Stimulated activated CD8-positive, alpha-beta memory T cell treated with anti-CD3 and anti-CD28 coated beads, Interleukin-15, amount 100 ng/mL, for 48 hours (primary cell): Measurements from ENCODE around the gene REV1.
"Not testable (repeated sequence)": the region's sequence is repeated elsewhere in the genome, so short reads cannot be mapped to it uniquely, and the experiment has no call there.

ENCODE experiments used
- DNase-seq, 2 donors: peaks; one replicate each; pipeline ENCODE4 v3.0.0-alpha.2; 2020; ENCODE audit warnings: low read depth in 2 of 2

The REV1 gene

DNA sequence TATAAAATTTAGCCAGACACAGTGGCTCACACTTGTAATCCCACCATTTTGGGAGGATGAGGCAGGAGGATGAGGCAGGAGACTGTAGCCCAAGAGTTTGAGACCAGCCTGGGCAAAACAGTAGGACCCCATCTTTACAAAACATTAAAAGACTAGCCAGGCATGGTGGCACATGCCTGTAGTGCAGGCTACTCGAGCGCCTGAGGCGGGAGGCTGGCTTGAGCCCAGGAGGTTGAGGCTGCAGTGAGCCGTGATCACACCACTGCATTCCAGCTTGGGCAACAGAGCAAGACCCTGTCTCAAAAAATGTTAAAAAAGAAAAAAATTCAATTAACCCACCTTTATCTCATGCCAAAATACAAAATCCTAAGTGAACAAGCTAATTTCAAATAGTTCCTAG is 4.0 kb downstream of the REV1 start:
- DNase-seq = no peak

DNA sequence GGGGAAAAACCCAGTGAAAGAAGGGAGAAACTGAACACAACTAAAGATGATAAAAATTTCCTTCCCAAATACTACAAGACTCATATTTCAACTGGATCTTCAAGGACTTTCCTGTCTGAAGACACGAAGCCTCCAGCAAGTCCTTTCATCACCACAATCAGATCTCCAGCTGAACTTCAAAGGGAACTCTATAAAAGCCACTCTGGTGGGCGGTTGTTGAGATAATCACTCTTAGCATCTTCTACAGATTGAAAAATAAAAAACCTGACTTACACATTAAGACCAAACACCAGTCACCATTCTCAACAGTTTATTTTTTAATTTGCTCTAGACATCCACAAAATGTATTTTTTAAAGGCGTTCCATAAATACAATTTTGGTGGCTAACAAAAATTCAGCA is 4.4 kb downstream of the REV1 start:
- DNase-seq = no peak

DNA sequence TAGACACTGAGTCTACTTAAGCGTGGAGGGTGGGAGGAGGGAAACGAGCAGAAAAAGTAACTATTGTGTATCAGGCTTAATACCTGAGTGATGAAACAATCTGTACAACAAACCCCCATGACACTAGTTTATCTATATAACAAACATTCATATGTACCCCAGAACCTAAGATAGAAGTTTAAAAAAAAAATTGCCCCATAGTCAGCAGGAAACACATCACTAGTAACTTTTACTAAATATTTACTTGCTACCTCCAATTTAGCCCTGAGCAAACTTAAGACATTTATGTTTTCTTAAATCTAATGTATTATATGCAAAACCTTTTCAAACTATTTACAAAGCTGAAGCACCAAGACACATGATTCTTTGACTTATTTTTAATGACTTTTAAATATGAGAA is 5.6 kb downstream of the REV1 start:
- no peak for DNase-seq

DNA sequence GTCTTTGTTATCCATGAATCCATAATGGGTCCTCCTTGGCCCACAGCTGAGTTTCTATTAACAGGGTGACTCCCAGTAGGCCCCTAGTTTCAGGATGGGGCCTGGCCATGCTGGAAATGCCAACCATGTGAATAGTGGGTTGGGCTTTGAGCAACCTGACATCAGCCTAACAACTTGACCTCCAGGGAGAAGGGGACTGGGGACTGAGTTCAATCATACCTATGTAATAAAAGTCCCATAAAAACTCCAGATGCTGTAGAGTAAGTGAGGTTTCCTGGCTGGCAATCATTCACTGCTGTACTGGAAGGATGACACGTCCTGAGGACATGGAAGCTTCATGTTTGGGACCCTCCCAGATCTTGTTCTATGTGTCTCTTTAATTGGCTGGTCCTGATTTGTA is 7.9 kb downstream of the REV1 start:
- no peak for DNase-seq

DNA sequence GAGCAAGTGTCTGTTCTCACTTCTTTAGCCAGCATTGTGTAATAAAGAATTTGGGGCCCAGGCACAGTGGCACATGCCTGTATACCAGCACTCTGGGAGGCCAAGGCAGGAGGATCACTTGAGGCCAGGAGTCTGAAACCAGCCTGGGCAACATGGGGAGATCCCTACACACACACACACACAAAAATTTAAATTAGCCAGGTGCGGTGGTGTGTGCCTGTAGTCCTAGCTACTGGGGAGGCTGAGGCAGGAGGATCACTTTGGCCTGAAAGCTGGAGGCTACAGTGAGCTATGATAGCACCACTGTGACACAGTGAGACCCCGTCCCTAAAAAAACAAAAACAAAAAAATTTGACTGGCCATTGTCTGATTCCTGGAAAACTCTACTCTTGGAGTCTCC is 8.3 kb downstream of the REV1 start:
- DNase-seq = no peak

DNA sequence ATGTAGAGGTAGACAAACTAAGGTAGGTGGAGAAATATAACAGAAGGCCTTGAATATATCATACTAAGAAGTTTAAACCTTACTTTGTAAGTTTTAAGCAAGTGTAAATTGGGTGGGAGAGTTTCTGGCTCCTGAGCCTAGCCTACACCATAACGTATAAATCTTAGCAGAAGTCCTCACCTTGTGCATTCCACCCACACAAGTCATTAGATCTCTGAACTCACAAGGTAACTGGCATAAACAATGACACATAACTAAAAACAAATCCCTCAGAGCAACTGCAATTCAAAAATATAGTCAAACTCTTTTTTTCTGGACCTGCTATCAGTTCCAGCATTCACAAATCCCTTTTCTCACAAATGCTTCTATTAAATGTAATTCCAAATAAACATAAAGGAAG is 9.4 kb downstream of the REV1 start:
- no peak for DNase-seq

DNA sequence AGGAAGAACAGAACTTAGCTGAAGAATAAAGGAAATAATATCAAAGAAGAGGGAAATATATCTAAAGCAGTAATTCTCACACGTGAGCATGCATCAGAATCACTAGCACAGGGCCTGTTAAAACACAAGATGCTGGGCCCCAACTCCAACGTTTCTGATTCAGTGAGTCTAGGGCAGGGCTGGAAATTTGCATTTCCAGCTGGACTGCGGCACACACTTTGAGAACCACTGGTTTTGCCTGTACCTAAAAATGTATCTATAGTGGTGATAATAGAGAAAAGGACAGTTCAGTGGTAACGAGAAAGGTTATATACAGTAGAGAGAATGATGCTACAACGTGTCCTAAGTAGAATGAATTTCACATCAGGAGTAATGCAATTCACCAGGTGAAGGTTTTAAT is 11.2 kb downstream of the REV1 start:
- no peak for DNase-seq

DNA sequence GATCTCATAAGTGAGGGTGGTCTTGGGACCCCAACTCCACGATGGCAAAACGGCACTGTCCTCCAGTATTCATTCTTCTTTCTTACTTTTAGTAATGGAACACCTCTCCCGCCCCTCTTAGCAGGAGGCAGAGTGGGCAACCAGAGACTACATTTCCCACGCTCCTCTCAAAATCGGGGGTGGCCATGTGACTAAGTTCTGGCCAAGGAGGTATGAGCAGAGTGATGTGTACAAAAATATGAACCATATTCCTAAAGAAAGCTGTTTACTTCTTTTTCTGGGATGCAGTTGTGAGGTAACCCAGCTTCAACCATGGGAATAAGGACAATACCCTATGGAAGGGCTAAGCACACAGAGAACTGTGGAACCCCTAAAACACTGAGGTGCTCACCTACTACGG is 12.8 kb downstream of the REV1 start:
- no peak for DNase-seq

DNA sequence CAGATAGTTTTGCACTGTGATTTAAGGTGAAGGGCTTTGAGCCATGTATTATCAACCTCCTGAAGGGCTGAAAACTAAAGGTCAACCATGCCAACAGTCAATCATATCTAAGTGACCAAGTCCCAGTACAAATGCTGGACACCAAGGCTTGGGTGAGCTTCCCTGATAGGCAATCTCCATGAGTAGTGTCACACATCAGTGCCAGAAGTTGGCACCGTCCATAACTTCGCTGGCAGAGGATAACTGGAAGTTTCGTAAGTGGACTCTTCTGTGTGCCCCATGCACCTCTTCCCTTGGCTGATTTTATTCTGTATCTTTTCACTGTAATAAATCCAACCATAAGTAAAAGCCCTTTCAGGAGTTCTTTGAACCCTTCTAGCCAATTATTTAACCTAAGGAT is 13.2 kb downstream of the REV1 start:
- DNase-seq = no peak

DNA sequence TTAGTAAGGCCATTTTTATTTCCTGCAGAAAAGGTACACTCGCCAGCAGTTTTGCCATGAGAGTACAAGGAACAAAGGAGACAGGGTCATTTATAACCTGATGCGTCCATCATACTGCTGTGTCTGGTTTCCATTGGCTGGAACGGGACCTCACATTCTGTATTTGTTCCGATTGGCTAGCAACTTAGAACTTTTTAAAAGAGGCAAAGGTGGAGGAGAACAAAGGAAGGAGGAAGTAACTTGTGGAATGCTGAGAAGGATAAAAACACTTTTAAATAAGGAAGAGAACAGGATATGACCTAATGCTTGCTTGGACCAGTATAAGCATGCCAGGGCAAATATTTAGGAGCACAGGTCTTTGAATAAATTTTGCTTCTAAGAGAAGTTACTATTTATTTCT is 14.7 kb downstream of the REV1 start:
- DNase-seq = not testable (repeated sequence)

DNA sequence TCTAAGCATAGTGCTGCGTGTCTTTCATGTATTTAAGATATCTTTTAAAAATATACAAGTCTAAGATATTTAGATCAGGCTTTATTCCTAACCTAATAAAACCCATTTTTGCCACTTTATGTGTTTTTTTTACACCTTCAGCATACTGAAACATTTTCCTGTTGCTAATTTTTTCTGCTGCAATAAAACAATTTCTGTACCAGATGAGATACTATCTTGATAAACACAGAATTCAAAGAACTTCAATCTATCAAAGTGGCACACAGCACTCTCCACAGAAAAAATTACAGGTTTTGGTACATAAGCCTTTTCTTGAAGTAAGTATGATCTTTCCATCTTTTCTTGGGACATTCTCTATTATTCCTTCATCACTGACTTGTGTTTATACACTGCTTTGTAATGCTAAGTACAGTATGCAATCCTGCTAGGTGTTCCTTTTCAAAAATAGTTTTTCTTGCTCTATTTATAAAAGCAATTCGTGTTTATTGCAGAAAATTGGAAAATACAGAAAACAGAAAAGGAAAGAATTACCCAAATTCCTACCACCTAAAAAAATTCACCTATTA is 16.2 kb downstream of the REV1 start:
- DNase-seq = no peak

DNA sequence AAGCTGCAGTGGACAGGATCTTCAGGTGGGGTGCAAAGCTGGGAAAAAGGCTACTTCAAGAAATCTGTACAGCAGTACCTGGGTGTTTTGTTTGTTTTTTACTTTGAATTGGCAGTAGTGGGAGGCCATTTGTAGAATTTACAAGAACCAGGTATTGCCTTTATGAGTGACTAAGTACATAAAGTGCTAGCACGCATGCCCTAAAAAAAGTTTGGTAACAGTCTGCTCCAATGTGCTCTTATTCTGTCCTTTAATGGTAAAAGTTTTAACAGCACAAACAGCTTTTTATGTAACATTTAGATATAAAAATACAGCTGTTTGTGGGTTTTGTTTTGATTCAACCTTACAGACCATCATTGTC is 17.2 kb downstream of the REV1 start:
- no peak for DNase-seq

DNA sequence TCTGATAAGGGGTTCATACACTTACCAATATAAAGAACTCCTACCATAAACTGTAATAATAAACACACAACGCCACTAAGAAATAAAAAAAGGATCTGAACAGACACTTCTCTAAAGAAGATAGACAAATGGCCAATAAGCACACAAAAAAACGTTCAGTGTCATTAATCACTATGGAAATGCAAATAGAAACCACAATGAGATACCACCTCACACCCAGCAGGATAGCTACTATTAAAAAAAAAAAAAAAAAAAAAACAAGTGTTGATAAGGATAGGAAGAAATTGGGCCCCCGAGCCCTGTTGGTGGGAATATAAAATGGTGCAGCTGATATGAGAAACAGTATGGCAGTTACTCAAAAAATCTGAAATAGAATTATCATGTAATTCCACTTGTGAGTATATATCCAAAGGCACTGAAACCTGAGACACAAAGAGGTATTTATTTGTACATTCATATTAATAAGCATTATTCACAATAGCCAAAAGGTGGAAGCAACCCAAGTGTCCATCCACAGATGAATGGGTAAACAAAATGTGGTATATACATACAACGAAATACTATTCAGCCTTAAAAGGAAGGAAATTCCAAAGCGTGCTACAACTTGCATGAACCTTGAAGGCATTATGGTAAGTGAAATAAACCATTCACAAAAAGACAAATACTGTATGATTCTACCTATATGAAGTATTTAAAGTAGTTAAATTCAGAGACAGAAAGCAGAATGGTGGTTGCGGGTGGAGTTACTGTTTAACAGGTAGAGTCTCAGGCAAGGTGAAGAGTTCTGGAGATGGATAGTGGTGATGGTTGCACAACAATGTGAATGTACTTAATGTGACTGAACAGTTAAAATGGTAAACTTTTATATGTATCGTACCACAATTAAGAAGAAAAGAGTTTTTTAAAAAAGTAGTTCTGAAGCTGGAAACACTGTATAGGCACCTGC is 17.9 kb downstream of the REV1 start:
- DNase-seq = no peak

DNA sequence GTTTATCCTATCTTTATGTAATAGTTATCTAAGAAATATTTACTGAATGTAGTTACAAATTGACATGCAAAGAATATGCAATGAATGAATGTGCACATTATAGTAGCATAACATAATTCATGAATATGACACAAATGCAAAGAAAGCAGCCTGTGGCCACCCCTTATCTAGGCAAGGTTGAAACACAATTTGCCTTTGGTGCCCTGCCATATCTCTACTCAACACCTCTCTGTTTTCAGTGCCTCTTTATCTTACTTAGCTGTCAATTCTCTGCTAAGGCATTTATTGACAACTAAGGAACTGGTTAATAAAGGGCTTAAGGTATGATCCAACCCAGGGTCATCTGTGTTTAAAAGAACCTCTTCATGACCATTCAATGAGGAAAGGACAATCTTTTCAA is 18.9 kb downstream of the REV1 start:
- DNase-seq = no peak

DNA sequence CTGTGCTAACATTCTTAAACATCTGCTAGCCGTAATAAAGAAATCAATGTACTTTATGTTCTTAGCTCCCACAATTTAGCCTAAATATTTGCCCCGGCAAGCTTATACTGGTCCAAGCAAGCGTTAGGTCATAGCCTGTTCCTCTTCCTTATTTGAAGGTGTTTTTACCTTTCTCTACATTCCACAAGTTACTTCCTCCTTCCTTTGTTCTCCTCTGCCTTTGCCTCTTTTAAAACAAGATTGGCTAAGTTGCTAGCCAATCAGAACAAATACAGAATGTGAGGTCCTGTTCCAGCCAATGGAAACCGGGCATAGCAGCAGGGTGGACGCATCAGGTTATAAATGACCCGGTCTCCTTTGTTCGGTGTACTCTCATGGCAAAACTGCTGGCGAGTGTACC is 19.4 kb downstream of the REV1 start:
- DNase-seq = not testable (repeated sequence)

DNA sequence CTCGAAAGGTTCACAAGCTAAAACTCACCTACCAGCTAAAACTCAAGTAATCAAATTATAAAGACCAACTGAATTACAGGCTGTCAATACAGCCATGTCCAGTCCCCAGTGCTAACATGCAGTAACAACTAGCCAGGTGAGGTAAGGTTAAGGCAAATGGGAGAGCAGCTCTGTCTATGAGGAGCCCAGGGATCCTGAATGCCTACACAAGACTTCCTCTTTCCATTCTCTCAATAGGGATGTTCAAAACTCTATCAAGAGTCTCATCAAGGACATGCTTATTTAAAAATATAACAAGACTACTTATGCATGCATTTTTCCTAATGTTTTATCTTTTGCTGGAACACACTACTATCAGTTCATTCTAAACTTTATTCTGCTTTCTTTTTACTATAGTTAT is 20.4 kb downstream of the REV1 start:
- DNase-seq = no peak

DNA sequence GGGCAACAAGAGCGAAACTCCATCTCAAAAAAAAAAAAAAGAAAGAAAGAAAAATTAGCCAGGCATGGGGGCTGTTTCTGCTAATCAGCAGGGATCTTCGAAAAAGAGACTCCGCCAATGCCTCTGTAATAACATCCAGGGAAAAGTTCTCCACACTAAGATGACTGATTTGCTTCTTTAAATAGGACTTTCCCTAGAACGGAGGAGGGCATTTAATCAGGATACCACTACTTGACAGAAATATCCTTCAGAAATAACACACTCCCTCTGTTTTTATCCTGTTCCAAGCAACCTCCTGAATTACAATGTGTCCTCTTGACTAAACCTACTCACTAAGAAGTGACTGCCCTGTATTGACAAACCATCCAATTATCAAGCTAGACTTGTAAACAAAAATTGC is 21.7 kb downstream of the REV1 start:
- no peak for DNase-seq

DNA sequence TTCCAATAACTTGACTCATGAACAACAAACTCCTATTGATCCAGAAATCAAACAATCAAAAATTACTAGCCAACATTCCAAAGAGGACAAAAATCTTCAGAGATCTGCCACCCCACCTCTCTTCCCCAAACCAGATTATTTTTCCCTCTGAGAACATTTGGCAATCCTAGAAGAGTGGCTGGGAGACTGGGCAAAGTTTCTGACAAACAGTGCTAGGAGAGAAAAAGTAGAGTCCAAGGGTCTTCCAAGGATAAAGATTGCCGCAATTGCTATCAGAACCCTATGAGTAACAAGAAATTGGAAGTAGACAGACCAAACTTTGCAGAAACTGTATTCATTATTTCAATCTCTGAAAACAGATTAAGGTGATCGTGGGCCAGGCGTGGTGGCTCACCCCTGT is 22.4 kb downstream of the REV1 start:
- no peak for DNase-seq

DNA sequence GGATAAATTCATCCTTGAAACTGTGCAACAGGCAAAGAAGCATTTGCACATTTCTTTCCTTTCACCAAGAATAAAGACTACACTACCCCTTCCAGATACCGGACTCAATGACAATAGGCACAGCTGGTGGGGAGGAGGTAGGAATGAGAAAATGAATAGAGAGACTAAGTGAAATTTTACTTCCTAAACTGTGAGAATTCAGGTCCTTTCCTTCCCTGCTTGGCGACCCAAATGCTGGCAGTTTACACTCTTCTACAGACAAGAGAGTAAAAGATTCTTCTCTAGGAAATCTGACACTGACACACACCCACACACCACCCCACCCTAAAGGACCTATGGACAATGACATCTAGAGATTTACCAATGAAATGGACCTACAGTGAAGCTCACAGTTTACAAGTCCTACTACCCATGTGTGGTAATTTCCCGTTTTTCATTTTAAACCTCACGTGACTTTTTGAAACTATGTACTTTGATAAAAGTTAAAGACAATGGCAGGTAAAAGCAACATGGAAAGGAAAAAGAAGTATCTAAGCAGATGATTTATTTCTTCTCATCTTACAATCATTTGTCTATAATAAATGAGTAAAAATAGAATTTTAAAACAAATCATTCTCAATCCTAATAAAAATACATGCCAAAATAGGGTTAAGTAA is 27.9 kb downstream of the REV1 start:
- no peak for DNase-seq

DNA sequence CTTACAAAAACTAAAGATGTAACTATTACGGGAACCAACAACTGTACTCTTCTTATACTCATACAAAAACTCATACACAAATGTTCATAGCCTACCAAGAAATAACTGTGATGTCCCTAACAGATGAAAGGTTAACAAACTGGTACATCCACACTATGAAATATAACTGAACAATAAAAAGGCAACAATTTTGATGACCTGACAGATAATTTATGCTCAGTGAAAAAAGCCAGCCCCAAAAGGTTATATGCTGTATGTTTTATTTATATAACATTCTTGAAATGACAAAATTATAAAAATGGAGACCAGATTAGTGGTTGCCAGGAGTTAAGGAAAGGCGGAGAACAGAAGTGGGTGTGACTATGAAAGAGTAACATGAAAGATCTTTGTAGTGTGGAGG is 31.3 kb downstream of the REV1 start:
- no peak for DNase-seq

DNA sequence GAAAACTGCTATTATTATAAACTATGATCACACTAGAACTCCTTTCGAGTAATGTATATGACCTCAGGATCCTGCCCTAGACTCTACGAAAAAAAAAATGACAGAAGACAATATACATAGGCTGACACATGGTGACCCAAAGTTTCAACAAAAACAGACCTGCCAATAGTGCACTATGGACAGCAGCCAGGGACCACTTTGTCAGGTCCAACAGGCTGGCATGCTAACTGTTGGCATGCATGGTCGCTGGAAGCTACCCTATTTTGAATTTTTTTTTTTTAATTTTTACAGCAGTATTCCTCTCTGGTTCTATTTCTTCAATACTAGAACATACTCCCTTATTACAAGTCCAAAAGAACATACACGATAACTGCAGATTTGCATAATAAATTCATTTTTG is 38.1 kb downstream of the REV1 start:
- no peak for DNase-seq

DNA sequence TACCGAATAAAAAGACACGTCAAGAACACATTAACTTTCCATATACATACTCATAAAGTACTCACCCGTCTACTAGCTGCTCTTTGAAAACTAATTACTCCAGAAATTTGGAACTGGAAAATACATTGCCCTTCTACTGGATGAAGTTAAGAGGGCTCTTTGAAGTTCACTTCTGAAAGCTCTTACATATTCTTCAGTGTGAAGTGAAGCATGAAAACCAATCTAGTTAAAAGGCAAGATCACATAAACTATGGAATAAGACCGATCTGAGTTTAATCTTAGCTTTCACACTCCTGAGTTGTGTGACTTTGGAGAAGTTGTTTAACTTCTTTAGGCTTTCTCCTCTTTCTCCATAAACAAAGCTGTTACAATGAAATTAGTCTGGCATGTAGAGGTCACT is 38.5 kb downstream of the REV1 start:
- DNase-seq = no peak

DNA sequence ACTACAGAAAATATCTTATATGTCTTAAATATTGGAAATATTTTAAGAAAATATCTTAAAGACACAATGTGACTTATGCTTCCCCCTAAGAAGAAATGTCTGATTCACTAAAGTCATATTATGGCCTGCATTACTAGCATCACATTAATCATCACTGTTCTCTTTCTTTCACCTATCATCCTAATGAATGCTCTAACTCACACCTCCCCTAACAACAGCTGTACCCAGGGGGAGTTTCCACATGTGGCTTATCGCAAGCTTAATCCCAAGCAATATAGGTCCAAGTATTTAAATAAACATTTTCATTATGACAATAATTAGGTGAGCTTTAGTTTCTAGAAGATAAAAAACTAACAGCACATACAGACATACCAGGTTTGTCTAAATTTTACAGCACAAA is 39.6 kb downstream of the REV1 start:
- no peak for DNase-seq
